ENCODE data around the gene CCDC15. TPM values are rescaled to one million over a fixed set of nuclear protein-coding genes. Genes with fewer than 3 reads are reported as not detected.

CCDC15 gene
- total and polyA plus RNA-seq, 2 of the 13 experiments (the other 11 are each of a cell fraction or from before 2014, with no cell fraction given) = 2.2 to 4.6 TPM

- TF ChIP-seq ZNF589 (CRISPR knock-in tag; conservative IDR thresholded peaks at IDR 0.05) = 0 out of 2 replicates have a peak, but pooled peaks have one; percentile 73
- peak; percentile 63; the same call in 1 of the 2 replicates for TF ChIP-seq ZC3H13 (CRISPR knock-in tag; IDR thresholded peaks at IDR 0.05)
- no peak for TF ChIP-seq MYNN (CRISPR knock-in tag; IDR thresholded peaks at IDR 0.05; ENCODE audit: low read depth)
- TF ChIP-seq SUZ12 (IDR thresholded peaks at IDR 0.05; ENCODE audit: low read depth, low read length) = no peak
- TF ChIP-seq MEIS2 (CRISPR knock-in tag; IDR thresholded peaks at IDR 0.05) = peak; percentile 60
- 0 out of 2 replicates have a peak, but pooled peaks have one; percentile 60 for TF ChIP-seq ZNF605 (CRISPR knock-in tag; IDR thresholded peaks at IDR 0.05)
- 0 out of 2 replicates have a peak, but pooled peaks have one; percentile 64 for TF ChIP-seq CREB3 (CRISPR knock-in tag; IDR thresholded peaks at IDR 0.05)
- no peak for TF ChIP-seq SP1 (IDR thresholded peaks at IDR 0.05)
- peak; percentile 81 for TF ChIP-seq SP1 (CRISPR knock-in tag; IDR thresholded peaks at IDR 0.05)
- TF ChIP-seq HOXA3 (CRISPR knock-in tag; IDR thresholded peaks at IDR 0.05) = peak; percentile 91
- peak; percentile 95 for TF ChIP-seq TFDP1 (CRISPR knock-in tag; IDR thresholded peaks at IDR 0.05; ENCODE audit: borderline replicate concordance)
- TF ChIP-seq KDM5B (CRISPR knock-in tag; IDR thresholded peaks at IDR 0.05; ENCODE audit: borderline replicate concordance) = peak; percentile 76; the same call in 1 of the 2 replicates
- no peak for TF ChIP-seq THAP8 (CRISPR knock-in tag; IDR thresholded peaks at IDR 0.05; ENCODE audit: borderline replicate concordance)
- peak; percentile 17; the same call in 1 of the 2 replicates for TF ChIP-seq ZNF552 (CRISPR knock-in tag; IDR thresholded peaks at IDR 0.05; ENCODE audit: borderline replicate concordance)
- TF ChIP-seq THAP11 (CRISPR knock-in tag; IDR thresholded peaks at IDR 0.05) = peak; percentile 90
- TF ChIP-seq TGIF2 (CRISPR knock-in tag; IDR thresholded peaks at IDR 0.05) = peak; percentile 60; the same call in 1 of the 2 replicates
- no peak for TF ChIP-seq ZNF318 (CRISPR knock-in tag; IDR thresholded peaks at IDR 0.05)
Observed at GRCh38 chr11:124953753-124954589, at the start of gene CCDC15 (continued).

Data from HepG2 (cell line).